GM18873 (cell line): ENCODE data around the gene GCAT.
"Not testable (repeated sequence)": the region's sequence is repeated elsewhere in the genome, so short reads cannot be mapped to it uniquely, and the experiment has no call there.

ENCODE experiments used
- ATAC-seq: cut with Tn5 transposase; IDR thresholded peaks from one replicate; pipeline ENCODE4 v1.9.1; 2021; ENCODE audit warnings: mild to moderate bottlenecking, moderate library complexity, moderate number of reproducible peaks; ENCODE audit not compliant: unreplicated experiment, low FRiP score

GCAT gene

DNA sequence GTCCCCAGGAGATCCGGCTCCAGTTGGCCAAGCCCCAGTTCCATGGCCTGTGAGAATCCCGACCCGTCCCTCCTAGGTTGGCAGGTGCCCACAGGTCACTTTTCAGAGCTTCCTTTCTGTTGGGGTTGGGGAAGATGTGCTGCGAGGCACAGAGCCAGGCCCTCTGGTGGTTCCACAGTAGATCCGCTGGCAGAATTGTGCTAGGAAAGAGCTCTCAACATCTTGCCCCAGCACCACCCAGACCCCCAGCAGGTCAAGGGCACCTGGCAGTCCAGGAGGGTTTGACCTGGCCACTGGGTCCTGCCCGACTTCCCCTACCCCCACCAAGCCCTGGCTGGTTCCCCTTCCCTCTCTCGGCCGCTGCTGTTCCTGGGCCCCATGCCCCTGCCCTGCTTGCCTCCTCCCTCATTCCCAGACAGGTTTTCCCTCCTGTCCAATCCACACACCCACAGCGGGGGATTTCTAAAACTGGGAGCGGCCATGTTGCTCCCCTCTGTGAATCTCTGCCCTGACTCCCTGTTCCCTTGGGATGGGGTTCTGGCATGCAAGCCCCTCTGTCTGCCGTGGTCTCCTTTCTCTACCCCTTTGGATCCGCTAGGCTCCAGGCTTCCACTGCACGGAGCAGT is 26.2 kb upstream of the GCAT start:
- ATAC-seq: no peak

GRCh38 chr22:37782340-37783168 is 25.2 kb upstream of the GCAT start:
- no peak for ATAC-seq

- ATAC-seq: no peak
Measured at GRCh38 chr22:37784829-37785495, 22.8 kb upstream of the GCAT start.

DNA sequence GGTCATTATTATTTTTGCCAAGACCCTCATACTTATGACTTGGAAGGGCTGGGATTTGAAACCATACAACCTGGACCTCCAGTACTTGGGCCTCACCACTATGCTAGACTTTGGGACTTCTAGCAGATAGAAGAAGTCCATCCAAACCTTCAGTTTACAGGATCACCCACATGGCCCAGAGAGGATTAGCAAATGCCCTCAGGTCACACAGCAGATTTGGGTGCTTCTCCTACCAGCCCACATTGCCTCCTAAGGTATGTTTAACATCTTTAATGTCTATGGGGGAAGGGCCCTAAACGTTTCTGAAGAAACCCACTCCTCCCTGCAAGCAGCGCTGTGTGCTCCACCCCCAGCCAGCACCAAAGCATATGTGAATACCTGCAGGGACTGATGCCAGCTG is 17.5 kb upstream of the GCAT start:
- no peak for ATAC-seq

GRCh38 chr22:37792494-37792893 is 15.2 kb upstream of the GCAT start:
- ATAC-seq: no peak

DNA sequence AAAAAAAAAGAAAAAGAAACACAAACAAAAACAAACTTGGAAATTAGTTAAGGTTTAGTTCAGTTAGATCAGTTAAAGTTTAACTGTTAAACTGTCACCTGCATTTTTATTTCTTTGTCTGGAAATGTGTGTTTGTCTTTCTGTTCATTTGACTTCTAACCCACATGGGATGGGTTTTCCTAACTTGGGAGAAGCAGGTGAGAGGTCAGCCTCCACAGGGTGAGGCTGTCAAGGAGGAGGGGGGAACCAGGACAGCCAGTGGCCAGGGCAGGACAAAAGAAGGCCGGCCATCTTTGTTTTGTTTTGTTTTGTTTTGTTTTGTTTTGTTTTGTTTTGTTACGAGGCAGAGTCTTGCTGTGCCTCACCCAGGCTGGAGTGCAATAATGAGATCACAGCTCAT is 13.4 kb upstream of the GCAT start:
- no peak for ATAC-seq

DNA sequence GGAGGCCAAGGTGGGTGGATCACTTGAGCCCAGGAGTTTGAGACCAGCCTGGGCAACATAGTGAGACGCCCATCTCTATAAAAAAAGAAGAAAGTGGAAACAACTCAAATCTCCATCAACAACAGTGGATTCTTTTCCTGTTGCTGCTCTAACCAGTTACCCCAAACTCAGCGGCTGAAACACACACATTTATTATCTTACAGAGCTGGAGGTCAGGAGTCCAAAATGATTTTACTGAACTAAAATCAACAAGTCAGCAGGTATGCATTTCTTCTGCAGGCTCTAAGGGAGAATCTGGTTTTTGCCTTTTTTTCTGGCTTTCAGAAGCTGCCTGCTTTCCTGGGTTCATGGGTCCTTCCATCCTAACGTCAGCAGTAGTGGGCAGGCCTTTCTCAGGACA is 11.7 kb upstream of the GCAT start:
- no peak for ATAC-seq

DNA sequence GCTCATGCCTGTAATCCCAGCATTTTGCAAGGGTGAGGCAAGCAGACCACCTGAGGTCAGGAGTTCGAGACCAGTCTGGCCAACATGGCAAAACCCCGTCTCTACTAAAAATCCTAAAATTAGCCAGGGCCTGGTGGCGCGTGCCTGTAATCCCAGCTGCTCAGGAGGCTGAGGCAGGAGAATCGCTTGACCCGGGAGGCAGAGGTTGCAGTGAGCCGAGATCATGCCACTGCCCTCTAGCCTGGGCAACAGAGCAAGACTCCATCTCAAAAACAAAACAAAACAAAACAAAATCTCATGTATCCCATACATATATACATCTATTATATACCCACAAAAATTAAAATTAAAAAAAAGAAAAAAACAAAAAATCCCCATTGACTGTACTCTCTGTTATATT is 10.5 kb upstream of the GCAT start:
- not testable (repeated sequence) for ATAC-seq

DNA sequence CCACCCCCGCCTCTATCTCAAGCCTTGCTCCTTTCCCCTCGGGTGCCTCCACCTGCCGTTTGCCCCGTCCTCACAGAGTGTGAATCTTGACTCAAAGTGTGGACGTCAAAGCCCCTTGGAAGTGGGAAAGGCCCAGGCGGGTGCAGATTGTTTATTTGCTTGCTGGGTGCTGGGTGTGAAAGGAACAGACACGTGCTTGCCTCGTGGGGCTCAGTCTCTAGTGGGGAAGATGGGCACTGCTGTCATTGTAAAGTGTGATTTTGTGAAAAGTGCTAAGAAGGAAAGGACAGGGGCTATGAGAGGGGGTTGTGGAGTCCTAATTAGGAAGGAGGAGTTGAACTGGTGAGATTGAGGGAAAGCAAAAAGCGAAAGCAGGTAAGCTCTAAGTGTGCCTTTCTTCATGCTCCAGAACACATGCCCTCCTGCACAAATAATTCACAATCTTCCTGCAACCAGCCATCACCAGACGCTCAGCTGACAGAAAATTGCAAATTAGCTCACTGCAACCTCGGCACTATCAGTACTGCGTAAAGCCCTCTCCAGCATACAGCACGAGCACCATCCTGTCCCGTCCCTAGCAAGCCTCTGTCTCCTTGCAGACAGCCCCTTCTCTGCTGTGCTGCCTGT is 9.7 kb upstream of the GCAT start:
- no peak for ATAC-seq

GRCh38 chr22:37799979-37800378 is 7.8 kb upstream of the GCAT start:
- not testable (repeated sequence) for ATAC-seq

GRCh38 chr22:37801946-37802309 is 5.8 kb upstream of the GCAT start:
- no peak for ATAC-seq

DNA sequence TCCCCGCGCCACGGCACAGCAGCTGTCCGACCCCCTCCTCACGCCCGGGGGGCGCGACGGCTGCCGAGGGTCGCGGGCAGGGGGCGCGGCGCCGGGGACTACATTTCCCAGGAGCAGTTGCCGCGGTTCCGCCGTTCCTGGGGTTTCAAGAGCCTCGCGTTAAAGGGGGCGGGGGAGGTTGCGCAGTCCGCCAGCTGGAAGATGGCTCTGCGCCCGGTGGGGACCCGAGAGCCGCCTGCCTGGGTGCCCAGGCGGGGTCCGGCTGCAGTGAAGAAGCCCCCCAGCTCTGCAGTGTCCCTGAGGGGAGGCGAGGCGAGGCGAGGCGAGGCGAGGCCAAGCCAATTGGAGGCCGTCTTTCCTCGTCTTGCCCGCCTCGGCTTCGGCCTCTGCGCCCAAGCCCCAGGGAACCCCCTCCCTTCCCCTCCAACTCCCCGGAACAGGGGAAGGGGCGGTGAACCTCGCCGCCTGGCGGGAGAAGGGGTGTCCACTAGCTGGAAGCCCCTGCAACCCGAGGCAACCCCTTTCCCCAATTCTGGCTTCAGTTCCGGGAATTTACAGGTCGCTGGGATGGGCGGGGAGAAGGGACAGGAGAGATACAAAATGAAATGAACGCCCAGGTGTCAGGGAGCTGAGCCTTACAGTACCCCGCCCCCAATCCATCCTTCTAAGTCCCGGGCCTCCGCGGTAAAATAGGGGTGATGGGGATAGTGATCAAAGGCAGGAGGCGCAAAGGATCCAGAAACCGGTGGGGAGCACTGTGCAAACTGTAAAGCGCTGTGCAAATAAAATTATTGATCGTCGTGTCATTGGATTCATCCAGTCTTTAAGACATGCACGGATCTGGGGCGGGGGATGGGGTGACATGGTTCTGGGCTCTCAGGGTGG is 5.2 kb upstream of the GCAT start:
- no peak for ATAC-seq

GRCh38 chr22:37803195-37803638 is 4.5 kb upstream of the GCAT start:
- no peak for ATAC-seq

DNA sequence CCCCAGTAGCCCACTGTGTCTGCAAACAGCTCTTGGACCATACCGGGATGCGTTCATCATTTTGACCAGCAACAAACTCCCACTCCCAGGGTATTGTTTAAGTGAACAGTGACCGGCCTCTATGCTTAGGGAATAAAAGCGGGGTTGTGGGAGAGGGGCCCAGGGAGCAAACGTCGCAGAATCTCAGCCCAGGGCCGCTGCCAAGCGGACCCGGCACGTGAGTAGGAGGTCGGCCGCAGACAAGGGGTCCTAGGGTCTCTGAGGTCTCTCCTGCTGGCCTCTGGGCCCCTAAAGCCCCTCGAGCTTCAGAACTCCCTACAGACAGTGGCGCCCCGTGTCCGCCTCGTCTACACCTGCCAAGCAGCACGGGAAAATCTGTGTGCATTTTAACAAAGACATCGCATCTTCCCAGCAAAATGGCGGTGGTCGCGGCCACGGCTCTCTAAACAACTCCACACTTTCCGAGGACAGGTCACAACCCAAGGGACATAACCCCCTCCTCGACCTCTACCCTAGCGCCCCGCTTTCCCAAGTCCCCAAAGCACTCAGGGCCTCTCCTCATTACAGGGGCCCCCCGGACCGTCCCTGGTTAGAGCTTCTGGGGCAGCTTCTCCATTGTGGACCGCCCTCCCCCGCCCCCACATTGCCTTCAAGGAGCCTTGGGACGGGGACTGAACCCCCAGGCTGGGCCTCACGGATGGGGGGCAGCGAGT is 3.9 kb upstream of the GCAT start:
- no peak for ATAC-seq

GRCh38 chr22:37804352-37804880 is 3.3 kb upstream of the GCAT start:
- ATAC-seq: no peak

- no peak for ATAC-seq
Measured at GRCh38 chr22:37804881-37805809, 2.6 kb upstream of the GCAT start.

DNA sequence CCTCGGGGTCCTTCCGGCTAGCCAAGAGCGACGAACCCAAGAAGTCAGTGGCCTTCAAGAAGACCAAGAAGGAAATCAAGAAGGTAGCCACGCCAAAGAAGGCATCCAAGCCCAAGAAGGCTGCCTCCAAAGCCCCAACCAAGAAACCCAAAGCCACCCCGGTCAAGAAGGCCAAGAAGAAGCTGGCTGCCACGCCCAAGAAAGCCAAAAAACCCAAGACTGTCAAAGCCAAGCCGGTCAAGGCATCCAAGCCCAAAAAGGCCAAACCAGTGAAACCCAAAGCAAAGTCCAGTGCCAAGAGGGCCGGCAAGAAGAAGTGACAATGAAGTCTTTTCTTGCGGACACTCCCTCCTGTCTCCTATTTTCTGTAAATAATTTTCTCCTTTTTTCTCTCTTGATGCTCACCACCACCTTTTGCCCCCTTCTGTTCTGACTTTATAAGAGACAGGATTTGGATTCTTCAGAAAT is 1.9 kb upstream of the GCAT start:
- ATAC-seq: no peak
